WTC11 (cell line): ENCODE measurements around the gene MTNR1B. TPM values are rescaled to one million over a fixed set of nuclear protein-coding genes. Genes with fewer than 3 reads are reported as not detected.

Experiments
- ATAC-seq: fragments of 200-7000 bp; cut with Tn5 transposase; 2 replicates; pipeline ENCODE4 v1.10.0; 2021; ENCODE audit warnings: mild to moderate bottlenecking, moderate library complexity
- CTCF ChIA-PET: fragments of 300-600 bp; sonication (Branson Sonifier 250); formaldehyde crosslinking; loops from one replicate; lab custom pipeline; 2021; ENCODE audit warnings: antibody characterized with exemption; lab: Charles Lee
- POLR2A ChIA-PET: fragments of 350-600 bp; sonication (Branson Sonifier 250); formaldehyde crosslinking; loops from one replicate; lab custom pipeline; 2021; ENCODE audit warnings: antibody characterized with exemption; lab: Charles Lee
- DNase-seq: peaks from one replicate; pipeline ENCODE4 v3.0.0; 2021; ENCODE audit warnings: low spot score
- H3K27ac Mint-ChIP-seq: 2 replicates; pipeline ENCODE4 v1.8.0; 2021; ENCODE audit warnings: mixed read lengths
- H3K27me3 Mint-ChIP-seq: 2 replicates; pipeline ENCODE4 v1.8.0; 2021; ENCODE audit warnings: low read depth, mild to moderate bottlenecking, moderate library complexity, mixed read lengths
- H3K36me3 Mint-ChIP-seq: 2 replicates; pipeline ENCODE4 v1.8.0; 2021; ENCODE audit warnings: mixed read lengths
- H3K4me1 Mint-ChIP-seq: 2 replicates; pipeline ENCODE4 v1.8.0; 2022; ENCODE audit warnings: mixed read lengths
- H3K4me3 Mint-ChIP-seq: 2 replicates; pipeline ENCODE4 v1.8.0; 2021; ENCODE audit warnings: mild to moderate bottlenecking, moderate library complexity, mixed read lengths
- H3K9me3 Mint-ChIP-seq: 2 replicates; pipeline ENCODE4 v1.8.0; 2021; ENCODE audit warnings: mixed read lengths
- E2F4 ChIP-seq: sonication (generic); formaldehyde crosslinking; IDR thresholded peaks from 2 replicates; pipeline ENCODE4 v1.8.1; 2022; ENCODE audit warnings: low read depth, mild to moderate bottlenecking, moderate library complexity, missing genetic modification reagents, borderline replicate concordance
- FOXK1 ChIP-seq: sonication (generic); formaldehyde crosslinking; IDR thresholded peaks from 2 replicates; pipeline ENCODE4 v1.8.0; 2022; ENCODE audit warnings: mild to moderate bottlenecking, moderate library complexity, missing genetic modification reagents
- FOXP1 ChIP-seq: sonication (generic); formaldehyde crosslinking; IDR thresholded peaks from 2 replicates; pipeline ENCODE4 v1.8.0; 2022; ENCODE audit warnings: missing genetic modification reagents, mild to moderate bottlenecking, moderate library complexity, borderline replicate concordance
- FOXP4 ChIP-seq: sonication (generic); formaldehyde crosslinking; IDR thresholded peaks from 2 replicates; pipeline ENCODE4 v1.8.0; 2022; ENCODE audit warnings: mild to moderate bottlenecking, missing genetic modification reagents
- GABPB1 ChIP-seq: sonication (generic); formaldehyde crosslinking; IDR thresholded peaks from 2 replicates; pipeline ENCODE4 v1.8.1; 2023; ENCODE audit warnings: mild to moderate bottlenecking, missing genetic modification reagents
- HMGXB4 ChIP-seq: sonication (generic); formaldehyde crosslinking; IDR thresholded peaks from 2 replicates; pipeline ENCODE4 v1.8.1; 2023; ENCODE audit warnings: mild to moderate bottlenecking, moderate library complexity, missing genetic modification reagents
- NR2C2 ChIP-seq: sonication (generic); formaldehyde crosslinking; IDR thresholded peaks from 2 replicates; pipeline ENCODE4 v1.8.0; 2022; ENCODE audit warnings: mild to moderate bottlenecking, missing genetic modification reagents
- PREB ChIP-seq: sonication (generic); formaldehyde crosslinking; IDR thresholded peaks from 2 replicates; pipeline ENCODE4 v1.8.1; 2022; ENCODE audit warnings: mild to moderate bottlenecking, missing genetic modification reagents, moderate library complexity, borderline replicate concordance
- RELA ChIP-seq: sonication (generic); formaldehyde crosslinking; IDR thresholded peaks from 2 replicates; pipeline ENCODE4 v1.8.1; 2022; ENCODE audit warnings: missing genetic modification reagents, mild to moderate bottlenecking, borderline replicate concordance
- RORB ChIP-seq: fragments of 250-450 bp; sonication (Bioruptor Pico); IDR thresholded peaks from 2 replicates; pipeline ENCODE4 v1.9.0; 2021; ENCODE audit warnings: mild to moderate bottlenecking
- SMAD4 ChIP-seq: sonication (generic); formaldehyde crosslinking; IDR thresholded peaks from 2 replicates; pipeline ENCODE4 v1.8.0; 2022; ENCODE audit warnings: mild to moderate bottlenecking, missing genetic modification reagents
- SP1 ChIP-seq: sonication (generic); formaldehyde crosslinking; conservative IDR thresholded peaks from 2 replicates; pipeline ENCODE4 v1.8.1; 2022; ENCODE audit warnings: missing genetic modification reagents
- TEAD4 ChIP-seq: sonication (generic); formaldehyde crosslinking; IDR thresholded peaks from 2 replicates; pipeline ENCODE4 v1.8.0; 2022; ENCODE audit warnings: mild to moderate bottlenecking, missing genetic modification reagents
- ZBTB43 ChIP-seq: sonication (generic); formaldehyde crosslinking; IDR thresholded peaks from 2 replicates; pipeline ENCODE4 v1.8.1; 2023; ENCODE audit warnings: mild to moderate bottlenecking, missing genetic modification reagents
- ZNF396 ChIP-seq: fragments of 250-450 bp; sonication (Bioruptor Pico); IDR thresholded peaks from 2 replicates; pipeline ENCODE4 v1.8.0; 2021; ENCODE audit warnings: mild to moderate bottlenecking, moderate library complexity, borderline replicate concordance
- ZNF423 ChIP-seq: fragments of 250-450 bp; sonication (Bioruptor Pico); IDR thresholded peaks from 2 replicates; pipeline ENCODE4 v2.1.2; 2022; ENCODE audit warnings: mild to moderate bottlenecking, moderate library complexity
- ZNF425 ChIP-seq: fragments of 250-450 bp; sonication (Bioruptor Pico); conservative IDR thresholded peaks from 2 replicates; pipeline ENCODE4 v1.9.0; 2021; ENCODE audit warnings: mild to moderate bottlenecking
- ZNF512 ChIP-seq: sonication (generic); formaldehyde crosslinking; IDR thresholded peaks from 2 replicates; pipeline ENCODE4 v1.8.1; 2022; ENCODE audit warnings: missing genetic modification reagents, borderline replicate concordance
- total RNA-seq: library from RNA; stranded (reverse); gene quantifications from 3 replicates; pipeline ENCODE4 v1.2.3, GENCODE V29; 2021

Gene MTNR1B
- total RNA-seq, 1 experiment from 2014 or later, result not detected

GRCh38 chr11:92977401-92977800, 8.0 kb downstream of the MTNR1B start (continued):
- TF ChIP-seq TEAD4 (CRISPR knock-in tag) (no peak), ZNF396 (CRISPR knock-in tag) (no peak)
- TF ChIP-seq, all 79 proteins: peak for 0

GRCh38 chr11:92978271-92979111, 9.0 kb downstream of the MTNR1B start:
- ATAC-seq (no peak), DNase-seq (no peak)
- no peaks in the 10 kb centered on the region for H3K4me1 Mint-ChIP-seq
- H3K27me3 Mint-ChIP-seq, result peaks cover 2% of the 10 kb centered on the region
- ChIA-PET CTCF (no interaction called here), POLR2A (interaction anchor here (0.5 kb wide), 1 partner anchor 663 kb away, joined by 4 read pairs; no protein-coding TSS in a partner anchor)
- no peak overlapping the region for H3K27ac Mint-ChIP-seq
- no peaks in the 10 kb centered on the region for H3K36me3 Mint-ChIP-seq
- H3K9me3 Mint-ChIP-seq, result no peaks in the 10 kb centered on the region; the same call in 1 of the 2 replicates
- TF ChIP-seq NR2C2 (CRISPR knock-in tag) (no peak), SP1 (CRISPR knock-in tag) (no peak), GABPB1 (no peak), E2F4 (CRISPR knock-in tag) (no peak), RORB (CRISPR knock-in tag) (no peak), FOXP4 (CRISPR knock-in tag) (no peak), FOXP1 (CRISPR knock-in tag) (no peak), FOXK1 (no peak), ZNF512 (CRISPR knock-in tag) (no peak), RELA (CRISPR knock-in tag) (no peak), ZNF425 (CRISPR knock-in tag) (no peak), HMGXB4 (CRISPR knock-in tag) (no peak), ZNF423 (CRISPR knock-in tag) (no peak), ZBTB43 (CRISPR knock-in tag) (no peak), PREB (CRISPR knock-in tag) (no peak), SMAD4 (CRISPR knock-in tag) (no peak)
- H3K4me3 Mint-ChIP-seq, result no peak overlapping the region
